ENCODE data around the gene CLSTN2. TPM values are rescaled to one million over a fixed set of nuclear protein-coding genes. Genes with fewer than 3 reads are reported as not detected.

The CLSTN2 gene
- total and polyA plus RNA-seq, 8 donors: 0.31 to 1.1 (median 0.61) TPM

- no peaks in the 10 kb centered on the region for H3K27me3 ChIP-seq
- intact Hi-C loops (cut with DNase I): no loop called here
- H3K36me3 ChIP-seq: no peaks in the 10 kb centered on the region
- DNase-seq (no peak), ATAC-seq (no peak)
- TF ChIP-seq CTCF (IDR thresholded peaks at IDR 0.05): no peak
- no peaks in the 10 kb centered on the region for H3K9me3 ChIP-seq
- no peak overlapping the region for H3K27ac ChIP-seq
- H3K4me3 ChIP-seq: no peak overlapping the region
- H3K4me1 ChIP-seq: no peaks in the 10 kb centered on the region
Measured at GRCh38 chr3:140073278-140074045, 138.5 kb downstream of the CLSTN2 start.

GRCh38 chr3:140076552-140076951 lies 141.6 kb downstream of the CLSTN2 start:
- no peak overlapping the region for H3K27ac ChIP-seq
- H3K27me3 ChIP-seq: no peaks in the 10 kb centered on the region
- H3K4me3 ChIP-seq: no peak overlapping the region
- ATAC-seq (no peak), DNase-seq (no peak)
- intact Hi-C loops (cut with DNase I): no loop called here
- no peaks in the 10 kb centered on the region for H3K9me3 ChIP-seq
- no peak for TF ChIP-seq CTCF (IDR thresholded peaks at IDR 0.05)
- no peaks in the 10 kb centered on the region for H3K36me3 ChIP-seq
- H3K4me1 ChIP-seq: no peaks in the 10 kb centered on the region

- Histone ChIP-seq H3K27ac (no peak overlapping the region), H3K9me3 (no peaks in the 10 kb centered on the region), H3K4me1 (no peaks in the 10 kb centered on the region), H3K36me3 (no peaks in the 10 kb centered on the region), H3K27me3 (no peaks in the 10 kb centered on the region), H3K4me3 (no peak overlapping the region)
- no peak for TF ChIP-seq CTCF (IDR thresholded peaks at IDR 0.05)
- DNase-seq (no peak), ATAC-seq (no peak)
- intact Hi-C loops (cut with DNase I): no loop called here
Measured at GRCh38 chr3:140077406-140077805, 142.4 kb downstream of the CLSTN2 start.

- intact Hi-C loops (cut with DNase I): no loop called here
- Histone ChIP-seq H3K9me3 (no peaks in the 10 kb centered on the region), H3K4me3 (no peak overlapping the region), H3K36me3 (no peaks in the 10 kb centered on the region), H3K4me1 (no peaks in the 10 kb centered on the region), H3K27me3 (no peaks in the 10 kb centered on the region), H3K27ac (no peak overlapping the region)
- ATAC-seq (no peak), DNase-seq (no peak)
- TF ChIP-seq CTCF (IDR thresholded peaks at IDR 0.05): no peak
Measured at GRCh38 chr3:140078343-140078742, 143.4 kb downstream of the CLSTN2 start.

- Histone ChIP-seq H3K27ac (no peak overlapping the region), H3K9me3 (no peaks in the 10 kb centered on the region), H3K4me1 (no peaks in the 10 kb centered on the region), H3K27me3 (no peaks in the 10 kb centered on the region), H3K4me3 (no peak overlapping the region), H3K36me3 (no peaks in the 10 kb centered on the region)
- DNase-seq (no peak), ATAC-seq (no peak)
- intact Hi-C loops (cut with DNase I): no loop called here
- no peak for TF ChIP-seq CTCF (IDR thresholded peaks at IDR 0.05)
Measured at GRCh38 chr3:140078940-140079339, 144.0 kb downstream of the CLSTN2 start.
